Upper lobe of right lung (tissue), 1 donor: ENCODE results near the gene CRELD2. TPM values are rescaled to one million over a fixed set of nuclear protein-coding genes. Genes with fewer than 3 reads are reported as not detected.
A peak's percentile ranks its signal among the peaks of the same experiment; 100 is the strongest.

Source experiments
- ATAC-seq: fragments of 200-7000 bp; cut with Tn5 transposase; one replicate; pipeline ENCODE4 v1.9.1; 2020; ENCODE audit warnings: mild to moderate bottlenecking, moderate library complexity
- DNase-seq: peaks from one replicate; pipeline ENCODE4 v3.0.0-alpha.2; 2020
- H3K27ac ChIP-seq: fragments of 200-600 bp; one replicate; pipeline ENCODE4 v1.8.0; 2022
- H3K27me3 ChIP-seq: fragments of 200-600 bp; one replicate; pipeline ENCODE4 v1.8.0; 2022; ENCODE audit warnings: mild to moderate bottlenecking
- H3K36me3 ChIP-seq: fragments of 200-600 bp; one replicate; pipeline ENCODE4 v1.8.0; 2022
- H3K4me1 ChIP-seq: fragments of 200-600 bp; one replicate; pipeline ENCODE4 v1.8.0; 2022
- H3K4me3 ChIP-seq: fragments of 200-600 bp; one replicate; pipeline ENCODE4 v1.8.0; 2022; ENCODE audit warnings: mild to moderate bottlenecking
- H3K9me3 ChIP-seq: fragments of 200-600 bp; one replicate; pipeline ENCODE4 v1.8.0; 2022
- CTCF ChIP-seq: fragments of 200-600 bp; IDR thresholded peaks from one replicate; pipeline ENCODE4 v1.8.0; 2022; ENCODE audit warnings: antibody characterized with exemption
- intact Hi-C: fragments of 100-400 bp; cut with DNase I; formaldehyde crosslinking; loops from one replicate; pipeline ENCODE4 v1.11.0; 2022
- total RNA-seq: library from RNA; stranded (reverse); fragmentation: NEBNext Ultra II Directional; extraction: Animal tissue kit (Norgen Biotek cat#: 25700); gene quantifications from one replicate; pipeline ENCODE4 v1.2.1, GENCODE V29; 2021
- donor health status: DM: no; HTN: yes; CAD: no; lungs with severe emphysema.

CRELD2 gene
- total RNA-seq, 1 donor from 2014 or later, result 44.2 TPM

- ATAC-seq, result peak; percentile 3
Observed at GRCh38 chr22:49948116-49948957, 29.9 kb downstream of the CRELD2 start.

GRCh38 chr22:49948958-49949913 is 30.8 kb downstream of the CRELD2 start:
- H3K4me3 ChIP-seq, result peak overlapping the region; percentile 49
- H3K36me3 ChIP-seq, result no peaks in the 10 kb centered on the region
- H3K9me3 ChIP-seq, result no peaks in the 10 kb centered on the region
- ATAC-seq (peak; percentile 71), DNase-seq (peak; percentile 96)
- H3K4me1 ChIP-seq, result peaks cover 41% of the 10 kb centered on the region
- peak overlapping the region; percentile 90 for H3K27ac ChIP-seq
- intact Hi-C loops, result no loop called here
- no peak for TF ChIP-seq CTCF
- no peaks in the 10 kb centered on the region for H3K27me3 ChIP-seq

More at GRCh38 chr22:49948116-49948957, 29.9 kb downstream of the CRELD2 start:
- intact Hi-C loops, result no loop called here
- H3K4me3 ChIP-seq, result peak overlapping the region; percentile 49
- no peaks in the 10 kb centered on the region for H3K27me3 ChIP-seq
- peak overlapping the region; percentile 90 for H3K27ac ChIP-seq
- H3K36me3 ChIP-seq, result no peaks in the 10 kb centered on the region
- TF ChIP-seq CTCF, result no peak
- no peak for DNase-seq
- H3K4me1 ChIP-seq, result peaks cover 32% of the 10 kb centered on the region
- no peaks in the 10 kb centered on the region for H3K9me3 ChIP-seq

GRCh38 chr22:49949914-49950292 is 31.5 kb downstream of the CRELD2 start:
- no peak for TF ChIP-seq CTCF
- Histone ChIP-seq H3K27ac (peak overlapping the region; percentile 90), H3K9me3 (no peaks in the 10 kb centered on the region), H3K4me3 (no peak overlapping the region), H3K4me1 (peaks cover 47% of the 10 kb centered on the region), H3K36me3 (no peaks in the 10 kb centered on the region), H3K27me3 (no peaks in the 10 kb centered on the region)
- DNase-seq (no peak), ATAC-seq (no peak)
- intact Hi-C loops, result no loop called here

GRCh38 chr22:49950396-49950994 is 32.1 kb downstream of the CRELD2 start:
- H3K9me3 ChIP-seq, result no peaks in the 10 kb centered on the region
- no peaks in the 10 kb centered on the region for H3K36me3 ChIP-seq
- H3K27ac ChIP-seq, result peak overlapping the region; percentile 90
- ATAC-seq, result no peak
- no peak for TF ChIP-seq CTCF
- H3K4me3 ChIP-seq, result no peak overlapping the region
- intact Hi-C loops, result no loop called here
- no peaks in the 10 kb centered on the region for H3K27me3 ChIP-seq
- H3K4me1 ChIP-seq, result peaks cover 53% of the 10 kb centered on the region
- DNase-seq, result no peak

- intact Hi-C loops, result no loop called here
- H3K27ac ChIP-seq, result peak overlapping the region; percentile 88
Observed at GRCh38 chr22:49951000-49951677, 32.7 kb downstream of the CRELD2 start.

More at GRCh38 chr22:49951000-49951677, 32.7 kb downstream of the CRELD2 start:
- peak; percentile 60 for ATAC-seq
- no peak overlapping the region for H3K4me3 ChIP-seq
- no peaks in the 10 kb centered on the region for H3K27me3 ChIP-seq
- peak; percentile 98 for DNase-seq
- no peaks in the 10 kb centered on the region for H3K9me3 ChIP-seq
- no peak for TF ChIP-seq CTCF
- H3K4me1 ChIP-seq, result peaks cover 53% of the 10 kb centered on the region
- H3K36me3 ChIP-seq, result no peaks in the 10 kb centered on the region
